Measurements from ENCODE around the gene CFAP46. TPM values are rescaled to one million over a fixed set of nuclear protein-coding genes. Genes with fewer than 3 reads are reported as not detected.

The CFAP46 gene
- total and polyA plus RNA-seq, 2 of the 8 experiments (the other 6 are each of a cell fraction or from before 2014, with no cell fraction given), result 2.6 to 4.8 TPM

DNA sequence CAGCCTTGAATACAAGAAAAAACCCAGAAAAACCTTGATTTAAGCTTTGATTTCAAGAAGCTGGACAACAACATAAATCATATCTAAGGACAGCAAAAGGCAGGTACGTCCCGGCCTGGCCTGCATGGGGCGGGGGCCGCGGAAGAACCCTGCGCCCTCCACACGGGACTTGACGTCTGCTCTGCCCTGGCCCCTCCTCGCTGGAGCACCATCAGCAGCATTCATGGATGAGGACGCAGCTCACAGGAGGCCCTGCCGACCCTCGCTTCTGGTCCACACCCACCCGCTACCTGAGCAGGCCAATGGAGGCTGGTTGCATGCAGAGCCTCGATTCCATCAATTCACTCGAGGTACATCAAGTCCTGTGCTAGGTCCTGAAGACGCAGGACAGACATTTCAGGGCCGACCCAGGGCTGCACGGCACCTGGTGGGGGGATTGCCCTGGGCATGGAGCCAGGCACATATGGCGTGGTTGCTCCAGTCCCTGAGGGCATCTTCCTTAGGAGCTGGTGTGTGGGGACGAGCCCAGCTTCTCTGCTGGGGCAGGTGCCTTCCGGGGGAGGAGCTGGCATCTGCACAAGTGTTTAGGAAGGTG, 93.3 kb downstream of the CFAP46 start:
- Histone ChIP-seq H3K4me1 (replicated peaks in 1 of 4; ENCODE audit: control insufficient read depth in 3 of 4, insufficient read depth in 4 of 4, low read length in 3 of 4) (no peaks in the 10 kb centered on the region; a peak in 1 of 7 replicates), H3K14ac (ENCODE audit: insufficient read length) (no peak overlapping the region), H3K79me2 (ENCODE audit: control insufficient read depth in 1 of 2, insufficient read depth in 2 of 2, low read length in 2 of 2) (no peaks in the 10 kb centered on the region), H2BK120ac (replicated peaks; ENCODE audit: low read depth, low read length) (peak overlapping the region; percentile 14), H2BK20ac (ENCODE audit: low read length) (no peak overlapping the region), H3K4me3 (ENCODE audit: extremely low read depth in 1 of 4, insufficient read depth in 2 of 4, low read depth in 3 of 4, low read length in 4 of 4) (no peak overlapping the region), H3K23ac (ENCODE audit: insufficient read length) (no peak overlapping the region), H2AFZ (ENCODE audit: low read length) (no peak overlapping the region), H3K4me2 (ENCODE audit: insufficient read depth in 1 of 2, low read depth in 2 of 2, low read length in 2 of 2) (no peak overlapping the region), H4K8ac (ENCODE audit: extremely low read depth, insufficient read depth, low read length) (peak overlapping the region; percentile 46), H4K91ac (replicated peaks; ENCODE audit: insufficient read length, low read length) (no peak overlapping the region), H2BK12ac (ENCODE audit: low read depth, low read length) (no peak overlapping the region), H2AK5ac (ENCODE audit: low read depth, low read length) (no peak overlapping the region), H3K56ac (replicated peaks; ENCODE audit: insufficient read length, low read depth, low read length) (no peak overlapping the region), H2BK5ac (ENCODE audit: low read depth, low read length) (no peak overlapping the region), H2BK15ac (ENCODE audit: low read length) (no peak overlapping the region), H3K9me3 (ENCODE audit: insufficient read depth in 2 of 2, low read depth in 1 of 2, low read length in 1 of 2) (no peaks in the 10 kb centered on the region; a peak in 1 of 4 replicates), H3K79me1 (ENCODE audit: low read depth, low read length) (no peaks in the 10 kb centered on the region), H3K9ac (replicated peaks in 1 of 4; ENCODE audit: extremely low read depth in 1 of 4, low read depth in 3 of 4, low read length in 3 of 4) (no peak overlapping the region), H3K18ac (ENCODE audit: extremely low read depth, low read length) (no peak overlapping the region), H4K20me1 (replicated peaks in 1 of 2; ENCODE audit: control insufficient read depth in 1 of 2, insufficient read depth in 2 of 2, low read length in 2 of 2) (no peaks in the 10 kb centered on the region), H3K23me2 (ENCODE audit: low read depth, low read length) (no peaks in the 10 kb centered on the region), H3K27ac (ENCODE audit: low read depth, low read length) (no peak overlapping the region), H3K27me3 (replicated peaks in 1 of 4; ENCODE audit: control insufficient read depth in 3 of 4, extremely low read depth in 1 of 4, insufficient read depth in 3 of 4, low read length in 3 of 4) (no peaks in the 10 kb centered on the region), H3K4ac (replicated peaks; ENCODE audit: insufficient read length, low read depth, low read length) (no peak overlapping the region), H4K5ac (ENCODE audit: insufficient read length, low read depth, low read length) (no peak overlapping the region), H3K36me3 (ENCODE audit: control insufficient read depth in 2 of 4, insufficient read depth in 4 of 4, low read length in 3 of 4) (no peaks in the 10 kb centered on the region)
- WGBS, 2 experiments (ENCODE audit: extremely low coverage in 1 of 2, insufficient coverage in 1 of 2, insufficient read length in 1 of 2, insufficient replicate concordance in 2 of 2, low coverage in 1 of 2, low lambda C conversion rate in 2 of 2, missing lambda C conversion rate in 1 of 2), result 89% methylated on average over 21 of the region's 21 CpGs; no CpG with 5 or more reads in 1 of the 2 experiments
- DNase-seq (ENCODE audit: low read depth in 1 of 2, low spot score in 2 of 2) (no peak), FAIRE-seq (no peak)
- CTCF ChIA-PET (ENCODE audit: partially characterized antibody), result interaction anchor here (1.2 to 3.7 kb wide), 4 partner anchors 9 to 194 kb away, joined by 4 to 18 read pairs (median 8); no protein-coding TSS in a partner anchor
- POLR2A ChIA-PET (ENCODE audit: partially characterized antibody), result no interaction called here
- no peak for TF ChIP-seq RBBP5 (IDR thresholded peaks at IDR 0.05; ENCODE audit: borderline replicate concordance, low read depth, low read length)
- TF ChIP-seq, protein P1, sequence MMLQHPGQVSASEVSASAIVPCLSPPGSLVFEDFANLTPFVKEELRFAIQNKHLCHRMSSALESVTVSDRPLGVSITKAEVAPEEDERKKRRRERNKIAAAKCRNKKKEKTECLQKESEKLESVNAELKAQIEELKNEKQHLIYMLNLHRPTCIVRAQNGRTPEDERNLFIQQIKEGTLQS (IDR thresholded peaks at IDR 0.05; ENCODE audit: insufficient read depth, low read depth, low read length), result no peak
- no peak for TF ChIP-seq NANOG (IDR thresholded peaks at IDR 0.05; ENCODE audit: insufficient read depth, low read depth, low read length, poor library complexity, severe bottlenecking)
- TF ChIP-seq, protein P2, sequence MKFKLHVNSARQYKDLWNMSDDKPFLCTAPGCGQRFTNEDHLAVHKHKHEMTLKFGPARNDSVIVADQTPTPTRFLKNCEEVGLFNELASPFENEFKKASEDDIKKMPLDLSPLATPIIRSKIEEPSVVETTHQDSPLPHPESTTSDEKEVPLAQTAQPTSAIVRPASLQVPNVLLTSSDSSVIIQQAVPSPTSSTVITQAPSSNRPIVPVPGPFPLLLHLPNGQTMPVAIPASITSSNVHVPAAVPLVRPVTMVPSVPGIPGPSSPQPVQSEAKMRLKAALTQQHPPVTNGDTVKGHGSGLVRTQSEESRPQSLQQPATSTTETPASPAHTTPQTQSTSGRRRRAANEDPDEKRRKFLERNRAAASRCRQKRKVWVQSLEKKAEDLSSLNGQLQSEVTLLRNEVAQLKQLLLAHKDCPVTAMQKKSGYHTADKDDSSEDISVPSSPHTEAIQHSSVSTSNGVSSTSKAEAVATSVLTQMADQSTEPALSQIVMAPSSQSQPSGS (IDR thresholded peaks at IDR 0.05; ENCODE audit: low read length), result no peak
- no peak for TF ChIP-seq SIRT6 (IDR thresholded peaks at IDR 0.05; ENCODE audit: low read length)
- no peak for TF ChIP-seq TBP (IDR thresholded peaks at IDR 0.05; ENCODE audit: low read depth, low read length)
- TF ChIP-seq TEAD4 (IDR thresholded peaks at IDR 0.05; ENCODE audit: low read depth, low read length), result no peak
- no peak for TF ChIP-seq PHF8 (conservative IDR thresholded peaks at IDR 0.05; ENCODE audit: low read depth, low read length)
- TF ChIP-seq EP300 (IDR thresholded peaks at IDR 0.05; ENCODE audit: borderline replicate concordance in 1 of 2, low read depth in 2 of 2, low read length in 2 of 2), result no peak
